Osteoblast (primary cell): ENCODE results near the gene NRIP1. TPM values are rescaled to one million over a fixed set of nuclear protein-coding genes. Genes with fewer than 3 reads are reported as not detected.

Experiments
- DNase-seq: peaks from one replicate; pipeline ENCODE4 v3.0.0; 2011; ENCODE audit warnings: low spot score, mixed read lengths; ENCODE audit not compliant: insufficient read length; ENCODE audit errors: missing footprints
- H2AFZ ChIP-seq: 2 replicates; pipeline ENCODE4 v1.6.0; 2011; ENCODE audit warnings: mild to moderate bottlenecking, low read length
- H3K27ac ChIP-seq: 2 replicates; pipeline ENCODE4 v1.5.1; 2011; ENCODE audit warnings: mild to moderate bottlenecking, low read depth, low read length, moderate library complexity
- H3K27me3 ChIP-seq: 2 replicates; pipeline ENCODE4 v1.6.0; 2012; ENCODE audit warnings: mild to moderate bottlenecking, control low read depth, inconsistent platforms, low read length, moderate library complexity; ENCODE audit not compliant: insufficient read depth
- H3K36me3 ChIP-seq: 2 replicates; pipeline ENCODE4 v1.5.1; 2011; ENCODE audit warnings: mild to moderate bottlenecking, low read length, control low read depth, moderate library complexity; ENCODE audit not compliant: insufficient read depth
- H3K4me1 ChIP-seq: 2 replicates; pipeline ENCODE4 v1.5.1; 2011; ENCODE audit warnings: mild to moderate bottlenecking, low read length, control low read depth, moderate library complexity; ENCODE audit not compliant: insufficient read depth
- H3K4me2 ChIP-seq: 2 replicates; pipeline ENCODE4 v1.6.0; 2011; ENCODE audit warnings: mild to moderate bottlenecking, low read length; ENCODE audit not compliant: insufficient read depth
- H3K4me3 ChIP-seq: fragments of 200-600 bp; sonication (generic); 3 replicates; pipeline ENCODE4 v1.5.1; 2012; ENCODE audit warnings: mild to moderate bottlenecking, low read length, inconsistent platforms; ENCODE audit not compliant: insufficient read depth
- H3K79me2 ChIP-seq: 2 replicates; pipeline ENCODE4 v1.6.0; 2012; ENCODE audit warnings: mild to moderate bottlenecking, low read length, control low read depth, inconsistent platforms; ENCODE audit not compliant: insufficient read depth
- H3K9me3 ChIP-seq: 2 replicates; pipeline ENCODE4 v1.5.1; 2011; ENCODE audit warnings: low read depth, low read length, control low read depth
- H4K20me1 ChIP-seq: 2 replicates; pipeline ENCODE4 v1.6.0; 2012; ENCODE audit warnings: mild to moderate bottlenecking, low read length, control low read depth; ENCODE audit not compliant: insufficient read depth
- CTCF ChIP-seq: IDR thresholded peaks from 2 replicates; pipeline ENCODE4 v1.5.1; 2011; ENCODE audit warnings: mild to moderate bottlenecking, low read depth, low read length, moderate library complexity; ENCODE audit errors: extremely low read depth
- total RNA-seq: library from RNA; depleted of rRNA; stranded (reverse); fragments of >200 nt; gene quantifications from 2 replicates; pipeline ENCODE4 v1.2.3, GENCODE V29; 2012

NRIP1 gene
- total RNA-seq, 1 donor, result 32.6 TPM

GRCh38 chr21:15022608-15023261 lies 42.1 kb downstream of the NRIP1 start:
- H3K27me3 ChIP-seq, result no peaks in the 10 kb centered on the region
- no peak for DNase-seq
- H2AFZ ChIP-seq, result no peak overlapping the region
- no peaks in the 10 kb centered on the region for H3K36me3 ChIP-seq
- no peaks in the 10 kb centered on the region for H3K9me3 ChIP-seq
- no peaks in the 10 kb centered on the region for H3K4me1 ChIP-seq
- no peak overlapping the region for H3K4me2 ChIP-seq
- no peak overlapping the region for H3K4me3 ChIP-seq
- TF ChIP-seq CTCF, result no peak
- peaks cover 97% of the 10 kb centered on the region for H3K79me2 ChIP-seq
- peaks cover 8% of the 10 kb centered on the region for H4K20me1 ChIP-seq
- no peak overlapping the region for H3K27ac ChIP-seq

- Histone ChIP-seq H3K9me3 (no peaks in the 10 kb centered on the region), H3K4me2 (no peak overlapping the region), H3K36me3 (no peaks in the 10 kb centered on the region), H3K79me2 (peaks cover 93% of the 10 kb centered on the region), H3K4me3 (no peak overlapping the region), H3K27me3 (no peaks in the 10 kb centered on the region), H3K4me1 (peaks cover 7% of the 10 kb centered on the region), H3K27ac (no peak overlapping the region), H4K20me1 (peaks cover 8% of the 10 kb centered on the region), H2AFZ (no peak overlapping the region)
- no peak for DNase-seq
- no peak for TF ChIP-seq CTCF
These were observed 44.0 kb downstream of the NRIP1 start for GRCh38 chr21:15020797-15021196.

- Histone ChIP-seq H3K4me3 (no peak overlapping the region), H2AFZ (no peak overlapping the region), H3K36me3 (peaks cover under 1% of the 10 kb centered on the region), H3K4me1 (peaks cover 19% of the 10 kb centered on the region), H3K79me2 (peaks cover 92% of the 10 kb centered on the region), H3K4me2 (no peak overlapping the region), H4K20me1 (no peaks in the 10 kb centered on the region), H3K9me3 (no peaks in the 10 kb centered on the region), H3K27me3 (no peaks in the 10 kb centered on the region), H3K27ac (peak overlapping the region; percentile 21)
- no peak for DNase-seq
- no peak for TF ChIP-seq CTCF
These were observed 46.4 kb downstream of the NRIP1 start for GRCh38 chr21:15018382-15018781.

- TF ChIP-seq CTCF, result no peak
- Histone ChIP-seq H3K9me3 (no peaks in the 10 kb centered on the region), H3K36me3 (peaks cover 3% of the 10 kb centered on the region), H3K79me2 (peaks cover 81% of the 10 kb centered on the region), H2AFZ (no peak overlapping the region), H3K4me1 (peaks cover 20% of the 10 kb centered on the region), H3K4me2 (peak overlapping the region; percentile 28), H3K27me3 (no peaks in the 10 kb centered on the region), H3K27ac (peak overlapping the region; percentile 85), H4K20me1 (no peaks in the 10 kb centered on the region), H3K4me3 (no peak overlapping the region)
- peak; percentile 63 for DNase-seq
These were observed 49.0 kb downstream of the NRIP1 start for GRCh38 chr21:15015622-15016471.
